ENCODE results near the gene RPGRIP1L.

Gene RPGRIP1L

GRCh38 chr16:53703590-53704444, at the start of gene RPGRIP1L, which contains the start of gene FTO:
RPGRIP1L (minus strand) TSS chr16:53703859; CDS start chr16:53700723, 3,136 bp downstream.
FTO (plus strand) TSS chr16:53704156.
- DNase-seq: peak; percentile 97

GRCh38 chr16:53753431-53753830, 49.8 kb upstream of the RPGRIP1L start:
- peak in 1 of 2 experiments; percentile 14 for DNase-seq

- no peak for DNase-seq
Measured at GRCh38 chr16:53752560-53752959, 48.9 kb upstream of the RPGRIP1L start.

GRCh38 chr16:53745753-53746266, 42.2 kb upstream of the RPGRIP1L start:
- DNase-seq: peak in 1 of 2 experiments; percentile 18

- no peak for DNase-seq
Measured at GRCh38 chr16:53745086-53745485, 41.4 kb upstream of the RPGRIP1L start.

- no peak for DNase-seq
Measured at GRCh38 chr16:53744449-53744848, 40.8 kb upstream of the RPGRIP1L start.

GRCh38 chr16:53743149-53743566, 39.5 kb upstream of the RPGRIP1L start:
- peak in 1 of 2 experiments; percentile 10 for DNase-seq

- no peak for DNase-seq
Measured at GRCh38 chr16:53741546-53741945, 37.9 kb upstream of the RPGRIP1L start.

- DNase-seq: no peak
Measured at GRCh38 chr16:53740933-53741531, 37.4 kb upstream of the RPGRIP1L start.

- no peak for DNase-seq
Measured at GRCh38 chr16:53740476-53740875, 36.8 kb upstream of the RPGRIP1L start.

GRCh38 chr16:53737552-53737951, 33.9 kb upstream of the RPGRIP1L start:
- DNase-seq: no peak

- no peak for DNase-seq
Measured at GRCh38 chr16:53736297-53736696, 32.6 kb upstream of the RPGRIP1L start.

GRCh38 chr16:53734908-53735307, 31.2 kb upstream of the RPGRIP1L start:
- no peak for DNase-seq

- DNase-seq: peak; percentile 9 to 39
Measured at GRCh38 chr16:53732296-53732929, 28.8 kb upstream of the RPGRIP1L start.

- no peak for DNase-seq
Measured at GRCh38 chr16:53730693-53731092, 27.0 kb upstream of the RPGRIP1L start.

- no peak for DNase-seq
Measured at GRCh38 chr16:53726625-53727024, 23.0 kb upstream of the RPGRIP1L start.

GRCh38 chr16:53721017-53721416, 17.4 kb upstream of the RPGRIP1L start:
- no peak for DNase-seq

GRCh38 chr16:53717577-53717976, 13.9 kb upstream of the RPGRIP1L start:
- DNase-seq: no peak

- no peak for DNase-seq
Measured at GRCh38 chr16:53715023-53715384, 11.3 kb upstream of the RPGRIP1L start.

- DNase-seq: no peak
Measured at GRCh38 chr16:53714205-53715022, 10.8 kb upstream of the RPGRIP1L start.

GRCh38 chr16:53713403-53714204, 9.9 kb upstream of the RPGRIP1L start:
- no peak for DNase-seq

GRCh38 chr16:53712065-53712464, 8.4 kb upstream of the RPGRIP1L start:
- no peak for DNase-seq

Data from NCI-H526 (cell line).